Measurements from ENCODE around the gene FBLN2.

The FBLN2 gene

GRCh38 chr3:13613343-13614190 is 64.6 kb downstream of the FBLN2 start:
- DNase-seq (ENCODE audit: low read depth), result no peak
- TF ChIP-seq CTCF (IDR thresholded peaks at IDR 0.05; ENCODE audit: low read depth, low read length, missing control alignments), result no peak
- H3K4me3 ChIP-seq (ENCODE audit: low read depth, low read length), result no peak overlapping the region

GRCh38 chr3:13614607-13615006 is 65.7 kb downstream of the FBLN2 start:
- no peak for DNase-seq (ENCODE audit: low read depth)
- H3K4me3 ChIP-seq (ENCODE audit: low read depth, low read length), result no peak overlapping the region
- TF ChIP-seq CTCF (IDR thresholded peaks at IDR 0.05; ENCODE audit: low read depth, low read length, missing control alignments), result no peak

- DNase-seq (ENCODE audit: low read depth), result no peak
- no peak for TF ChIP-seq CTCF (IDR thresholded peaks at IDR 0.05; ENCODE audit: low read depth, low read length, missing control alignments)
- no peak overlapping the region for H3K4me3 ChIP-seq (ENCODE audit: low read depth, low read length)
Observed at GRCh38 chr3:13615019-13615528, 66.1 kb downstream of the FBLN2 start.

- no peak for DNase-seq (ENCODE audit: low read depth)
- no peak overlapping the region for H3K4me3 ChIP-seq (ENCODE audit: low read depth, low read length)
- no peak for TF ChIP-seq CTCF (IDR thresholded peaks at IDR 0.05; ENCODE audit: low read depth, low read length, missing control alignments)
Observed at GRCh38 chr3:13616359-13616758, 67.4 kb downstream of the FBLN2 start.

- no peak for DNase-seq (ENCODE audit: low read depth)
- TF ChIP-seq CTCF (IDR thresholded peaks at IDR 0.05; ENCODE audit: low read depth, low read length, missing control alignments), result no peak
- no peak overlapping the region for H3K4me3 ChIP-seq (ENCODE audit: low read depth, low read length)
Observed at GRCh38 chr3:13617097-13617738, 68.3 kb downstream of the FBLN2 start.

GRCh38 chr3:13617981-13618380 is 69.1 kb downstream of the FBLN2 start:
- TF ChIP-seq CTCF (IDR thresholded peaks at IDR 0.05; ENCODE audit: low read depth, low read length, missing control alignments), result no peak

More at GRCh38 chr3:13617981-13618380, 69.1 kb downstream of the FBLN2 start:
- H3K4me3 ChIP-seq (ENCODE audit: low read depth, low read length), result no peak overlapping the region
- no peak for DNase-seq (ENCODE audit: low read depth)
